GM10266 (cell line): ENCODE results near the gene CYTIP.

Experiments used
- DNase-seq: peaks from one replicate; pipeline ENCODE4 v3.0.0; 2012; ENCODE audit errors: extremely low spot score
- TF ChIP-seq, protein P1 (sequence below): IDR thresholded peaks from 2 replicates; pipeline ENCODE4 v1.5.1; 2012; ENCODE audit warnings: mild to moderate bottlenecking, low read depth; ENCODE audit not compliant: control insufficient read depth, insufficient read depth; ENCODE audit errors: missing control alignments

Gene CYTIP

GRCh38 chr2:157442636-157443035 is 1.3 kb downstream of the CYTIP start:
- DNase-seq, result no peak
- TF ChIP-seq, protein P1, sequence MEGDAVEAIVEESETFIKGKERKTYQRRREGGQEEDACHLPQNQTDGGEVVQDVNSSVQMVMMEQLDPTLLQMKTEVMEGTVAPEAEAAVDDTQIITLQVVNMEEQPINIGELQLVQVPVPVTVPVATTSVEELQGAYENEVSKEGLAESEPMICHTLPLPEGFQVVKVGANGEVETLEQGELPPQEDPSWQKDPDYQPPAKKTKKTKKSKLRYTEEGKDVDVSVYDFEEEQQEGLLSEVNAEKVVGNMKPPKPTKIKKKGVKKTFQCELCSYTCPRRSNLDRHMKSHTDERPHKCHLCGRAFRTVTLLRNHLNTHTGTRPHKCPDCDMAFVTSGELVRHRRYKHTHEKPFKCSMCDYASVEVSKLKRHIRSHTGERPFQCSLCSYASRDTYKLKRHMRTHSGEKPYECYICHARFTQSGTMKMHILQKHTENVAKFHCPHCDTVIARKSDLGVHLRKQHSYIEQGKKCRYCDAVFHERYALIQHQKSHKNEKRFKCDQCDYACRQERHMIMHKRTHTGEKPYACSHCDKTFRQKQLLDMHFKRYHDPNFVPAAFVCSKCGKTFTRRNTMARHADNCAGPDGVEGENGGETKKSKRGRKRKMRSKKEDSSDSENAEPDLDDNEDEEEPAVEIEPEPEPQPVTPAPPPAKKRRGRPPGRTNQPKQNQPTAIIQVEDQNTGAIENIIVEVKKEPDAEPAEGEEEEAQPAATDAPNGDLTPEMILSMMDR, result no peak

DNA sequence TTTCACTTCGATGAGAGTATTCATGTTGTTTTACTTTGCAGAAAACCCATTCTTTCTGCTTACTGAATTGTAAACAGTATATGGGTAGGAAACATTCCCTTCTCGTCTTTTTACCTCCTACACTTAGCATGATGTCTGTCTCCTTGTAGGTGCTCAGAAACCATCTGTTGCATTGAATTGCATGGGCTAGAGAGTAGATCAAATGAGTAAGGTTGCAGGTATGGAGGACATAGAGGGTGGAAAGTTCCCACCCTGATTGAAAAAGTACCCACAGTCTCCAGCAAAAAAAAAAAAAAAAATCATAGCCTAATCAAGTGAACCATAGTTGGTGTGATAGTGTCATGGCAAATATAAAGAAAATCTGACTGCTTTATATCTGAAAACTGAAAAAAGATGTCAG is 1.7 kb downstream of the CYTIP start:
- no peak for DNase-seq
- TF ChIP-seq, protein P1, result no peak

GRCh38 chr2:157441072-157441454 is 2.8 kb downstream of the CYTIP start:
- TF ChIP-seq, protein P1, result no peak
- DNase-seq, result peak; percentile 30

- TF ChIP-seq, protein P1, result no peak
- no peak for DNase-seq
Measured at GRCh38 chr2:157440404-157441071, 3.4 kb downstream of the CYTIP start.

GRCh38 chr2:157439824-157440186 is 4.1 kb downstream of the CYTIP start:
- no peak for DNase-seq
- TF ChIP-seq, protein P1, result no peak

DNA sequence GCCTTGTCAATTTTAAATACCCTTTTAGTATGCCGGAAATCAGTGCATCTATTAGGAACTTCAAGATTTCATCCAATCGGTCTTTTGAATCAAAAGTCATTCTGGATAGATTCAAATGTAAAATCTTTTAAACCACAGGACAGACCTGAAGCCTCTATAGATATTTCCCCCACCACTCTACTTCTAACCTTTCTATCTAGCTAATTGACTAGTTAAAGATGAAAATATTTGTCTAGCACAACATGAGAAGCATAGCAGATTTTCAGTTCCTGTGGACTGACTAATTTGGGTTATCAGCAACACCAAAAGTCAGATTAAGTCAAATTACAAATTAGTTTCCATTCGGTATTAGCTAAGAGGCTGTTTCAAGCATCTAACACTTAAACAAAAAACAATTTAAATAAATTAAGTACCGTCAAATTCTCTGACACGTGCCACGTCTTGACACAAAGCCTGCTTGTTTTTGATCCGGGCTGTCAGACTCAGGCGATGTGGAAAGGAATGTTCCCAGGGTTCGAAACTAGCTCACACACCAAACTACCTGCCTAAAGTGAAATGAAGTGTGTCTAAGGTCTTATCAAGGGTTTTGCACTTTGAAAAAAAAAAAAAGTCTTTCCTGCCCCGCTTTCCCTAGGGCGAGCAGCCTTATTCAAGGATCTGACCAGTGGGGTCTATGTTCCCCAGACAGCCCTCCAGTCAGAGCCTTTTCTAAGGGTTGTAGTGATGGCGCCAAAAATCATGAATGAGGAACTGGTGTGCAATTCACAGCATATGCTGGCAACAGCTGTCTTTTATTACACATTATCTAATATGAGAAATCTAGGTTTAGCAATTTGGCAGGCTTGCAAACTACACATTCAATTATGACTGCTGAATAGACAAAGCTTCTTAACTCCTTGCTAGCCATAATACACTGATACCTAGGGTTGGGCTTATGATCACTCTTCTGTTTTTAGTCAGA is 4.7 kb downstream of the CYTIP start:
- DNase-seq, result no peak
- TF ChIP-seq, protein P1, result no peak

- TF ChIP-seq, protein P1, result no peak
- no peak for DNase-seq
Measured at GRCh38 chr2:157433394-157433793, 10.5 kb downstream of the CYTIP start.
